Natural killer cell (primary cell): ENCODE measurements around the gene THAP9. TPM values are rescaled to one million over a fixed set of nuclear protein-coding genes. Genes with fewer than 3 reads are reported as not detected.
"Not testable (repeated sequence)": the region's sequence is repeated elsewhere in the genome, so short reads cannot be mapped to it uniquely, and the experiment has no call there.

Source experiments
- ATAC-seq, 3 donors: fragments of 150-1000 bp in 2 of 3; fragments of 200-7000 bp in 1 of 3; cut with Tn5 transposase; 1 replicate in 1 of 3; 2 replicates in 2 of 3; pipeline ENCODE4 v1.10.0; 2021; ENCODE audit warnings: mild to moderate bottlenecking in 2 of 3, moderate library complexity in 2 of 3
- DNase-seq, 2 donors: peaks; one replicate each; pipeline versions ENCODE4 v3.0.0 to v3.0.0-alpha.2; 2013 to 2021; ENCODE audit warnings: mixed read lengths in 1 of 2
- H3K27ac ChIP-seq: one replicate; pipeline ENCODE4 v1.5.1; 2013; ENCODE audit warnings: mild to moderate bottlenecking, low read length
- H3K27me3 ChIP-seq: one replicate; pipeline ENCODE4 v1.6.1; 2013; ENCODE audit warnings: low read length; ENCODE audit not compliant: control insufficient read depth, insufficient read depth
- H3K36me3 ChIP-seq: one replicate; pipeline ENCODE4 v1.6.1; 2013; ENCODE audit warnings: low read length; ENCODE audit not compliant: control insufficient read depth, insufficient read depth
- H3K4me1 ChIP-seq: one replicate; pipeline ENCODE4 v1.6.1; 2013; ENCODE audit warnings: low read length; ENCODE audit not compliant: control insufficient read depth, insufficient read depth
- H3K4me3 ChIP-seq: one replicate; pipeline ENCODE4 v1.5.1; 2013; ENCODE audit warnings: low read length
- H3K9me3 ChIP-seq: one replicate; pipeline ENCODE4 v1.6.1; 2013; ENCODE audit warnings: low read length; ENCODE audit not compliant: control insufficient read depth, insufficient read depth
- H3K27ac Mint-ChIP-seq, 2 donors: one replicate each; pipeline ENCODE4 v1.8.0; 2022; ENCODE audit warnings: mild to moderate bottlenecking in 2 of 2, mixed read lengths in 2 of 2, moderate library complexity in 1 of 2
- H3K27me3 Mint-ChIP-seq, 2 donors: one replicate each; pipeline ENCODE4 v1.8.0; 2022; ENCODE audit warnings: low read depth in 2 of 2, mixed read lengths in 2 of 2
- H3K36me3 Mint-ChIP-seq: one replicate; pipeline ENCODE4 v1.8.0; 2022; ENCODE audit warnings: mixed read lengths
- H3K4me1 Mint-ChIP-seq, 2 donors: one replicate each; pipeline ENCODE4 v1.8.0; 2022; ENCODE audit warnings: mixed read lengths in 2 of 2
- H3K4me3 Mint-ChIP-seq: one replicate; pipeline ENCODE4 v1.8.0; 2022; ENCODE audit warnings: mild to moderate bottlenecking, moderate library complexity, mixed read lengths
- H3K9me3 Mint-ChIP-seq, 2 donors: one replicate each; pipeline ENCODE4 v1.8.0; 2022; ENCODE audit warnings: mixed read lengths in 2 of 2
- CTCF ChIP-seq: fragments of 200-600 bp; IDR thresholded peaks from one replicate; pipeline ENCODE4 v1.8.0; 2022; ENCODE audit warnings: antibody characterized with exemption
- WGBS: methylation state at CpG from one replicate; pipeline ENCODE4 v1.1.7; 2013; ENCODE audit warnings: missing lambda C conversion rate; ENCODE audit not compliant: insufficient coverage; 5-methylcytosine and 5-hydroxymethylcytosine counted together
- intact Hi-C: fragments of 100-400 bp; cut with micrococcal nuclease; formaldehyde crosslinking; loops from one replicate; pipeline ENCODE4 v1.14.2; 2022
- total RNA-seq, 4 donors: library from RNA; stranded (reverse); fragments of 120-200 nt in 1 of 4; gene quantifications; one replicate each; pipeline versions ENCODE4 v1.2.3 to v1.2.4, GENCODE V29; 2013 to 2022

The THAP9 gene
- total RNA-seq, 3 donors from 2014 or later (not counting 1 experiment from before 2014, with no cell fraction given), result 1.6 to 2.6 (median 2.1) TPM

GRCh38 chr4:82913305-82913704 lies 12.8 kb downstream of the THAP9 start:
- intact Hi-C loops, result no loop called here
- H3K27me3 Mint-ChIP-seq, result no peaks in the 10 kb centered on the region
- no CpG with 5 or more reads among the region's 2 CpGs for WGBS
- H3K4me3 Mint-ChIP-seq, result no peak overlapping the region
- TF ChIP-seq CTCF, result no peak
- Histone ChIP-seq H3K4me3 (no peak overlapping the region), H3K27me3 (no peaks in the 10 kb centered on the region), H3K9me3 (no peaks in the 10 kb centered on the region), H3K36me3 (peaks cover 6% of the 10 kb centered on the region), H3K27ac (no peak overlapping the region), H3K4me1 (no peaks in the 10 kb centered on the region)
- DNase-seq (no peak), ATAC-seq (no peak)
- no peaks in the 10 kb centered on the region for H3K4me1 Mint-ChIP-seq
- H3K36me3 Mint-ChIP-seq, result no peaks in the 10 kb centered on the region
- no peaks in the 10 kb centered on the region for H3K9me3 Mint-ChIP-seq
- H3K27ac Mint-ChIP-seq, result no peak overlapping the region

- H3K4me1 Mint-ChIP-seq, DNase-seq, H3K27ac Mint-ChIP-seq, H3K9me3 ChIP-seq, H3K27ac ChIP-seq, H3K4me1 ChIP-seq, H3K4me3 Mint-ChIP-seq, H3K4me3 ChIP-seq, H3K27me3 Mint-ChIP-seq, intact Hi-C loops, H3K9me3 Mint-ChIP-seq, H3K36me3 ChIP-seq, H3K27me3 ChIP-seq, H3K36me3 Mint-ChIP-seq, ATAC-seq: not testable (repeated sequence)
- WGBS, result 100% methylated on average over 2 of the region's 2 CpGs
Measured at GRCh38 chr4:82913968-82914367, 13.4 kb downstream of the THAP9 start.

GRCh38 chr4:82918091-82918490 lies 17.6 kb downstream of the THAP9 start:
- H3K27ac ChIP-seq, result no peak overlapping the region
- Mint-ChIP-seq H3K27me3 (no peaks in the 10 kb centered on the region), H3K4me1 (no peaks in the 10 kb centered on the region), H3K9me3 (no peaks in the 10 kb centered on the region), H3K27ac (no peak overlapping the region), H3K4me3 (no peak overlapping the region), H3K36me3 (no peaks in the 10 kb centered on the region)
- no peak for TF ChIP-seq CTCF
- DNase-seq (no peak), ATAC-seq (no peak)
- no peaks in the 10 kb centered on the region for H3K4me1 ChIP-seq
- 96% methylated on average over 7 of the region's 7 CpGs for WGBS
- H3K9me3 ChIP-seq, result no peaks in the 10 kb centered on the region
- H3K27me3 ChIP-seq, result no peaks in the 10 kb centered on the region
- no peak overlapping the region for H3K4me3 ChIP-seq
- H3K36me3 ChIP-seq, result peaks cover 4% of the 10 kb centered on the region
- intact Hi-C loops, result no loop called here

GRCh38 chr4:82919386-82919785 lies 18.9 kb downstream of the THAP9 start:
- 100% methylated on average over 2 of the region's 2 CpGs for WGBS
- intact Hi-C loops, result no loop called here
- ATAC-seq (no peak), DNase-seq (no peak)
- H3K4me1 ChIP-seq, result no peaks in the 10 kb centered on the region
- no peak for TF ChIP-seq CTCF
- no peaks in the 10 kb centered on the region for H3K4me1 Mint-ChIP-seq
- no peaks in the 10 kb centered on the region for H3K36me3 Mint-ChIP-seq
- no peaks in the 10 kb centered on the region for H3K9me3 Mint-ChIP-seq
- no peak overlapping the region for H3K4me3 ChIP-seq
- no peak overlapping the region for H3K27ac ChIP-seq
- H3K27me3 ChIP-seq, result no peaks in the 10 kb centered on the region
- H3K4me3 Mint-ChIP-seq, result no peak overlapping the region
- H3K36me3 ChIP-seq, result peaks cover 4% of the 10 kb centered on the region
- H3K9me3 ChIP-seq, result no peaks in the 10 kb centered on the region
- no peak overlapping the region for H3K27ac Mint-ChIP-seq
- no peaks in the 10 kb centered on the region for H3K27me3 Mint-ChIP-seq
